Measurements from ENCODE around the gene CTNNBL1. TPM values are rescaled to one million over a fixed set of nuclear protein-coding genes. Genes with fewer than 3 reads are reported as not detected.

The CTNNBL1 gene
- total RNA-seq, 1 donor from 2014 or later: 87.7 TPM

GRCh38 chr20:37733416-37733815 lies 39.6 kb downstream of the CTNNBL1 start:
- Mint-ChIP-seq H3K4me3 (no peak overlapping the region), H3K27ac (ENCODE audit: unreplicated experiment) (no peak overlapping the region), H3K9me3 (no peaks in the 10 kb centered on the region), H3K4me1 (peaks cover 12% of the 10 kb centered on the region), H3K27me3 (ENCODE audit: low read depth) (no peaks in the 10 kb centered on the region), H3K36me3 (ENCODE audit: low read depth) (peaks cover 17% of the 10 kb centered on the region)
- DNase-seq (ENCODE audit: low read depth, low spot score): no peak
- TF ChIP-seq CTCF (conservative IDR thresholded peaks at IDR 0.05): no peak

- TF ChIP-seq CTCF (conservative IDR thresholded peaks at IDR 0.05): no peak
- Mint-ChIP-seq H3K4me3 (no peak overlapping the region), H3K27me3 (ENCODE audit: low read depth) (no peaks in the 10 kb centered on the region), H3K36me3 (ENCODE audit: low read depth) (peaks cover 17% of the 10 kb centered on the region), H3K27ac (ENCODE audit: unreplicated experiment) (peak overlapping the region; percentile 9), H3K9me3 (no peaks in the 10 kb centered on the region), H3K4me1 (peaks cover 5% of the 10 kb centered on the region)
- no peak for DNase-seq (ENCODE audit: low read depth, low spot score)
Observed at GRCh38 chr20:37734228-37734985, 40.6 kb downstream of the CTNNBL1 start.

- DNase-seq (ENCODE audit: low read depth, low spot score): no peak
- no peaks in the 10 kb centered on the region for H3K9me3 Mint-ChIP-seq
- TF ChIP-seq CTCF (conservative IDR thresholded peaks at IDR 0.05): no peak
- H3K4me1 Mint-ChIP-seq: peaks cover 5% of the 10 kb centered on the region
- H3K4me3 Mint-ChIP-seq: no peak overlapping the region
- H3K27me3 Mint-ChIP-seq (ENCODE audit: low read depth): no peaks in the 10 kb centered on the region
- no peak overlapping the region for H3K27ac Mint-ChIP-seq (ENCODE audit: unreplicated experiment)
- H3K36me3 Mint-ChIP-seq (ENCODE audit: low read depth): peaks cover 20% of the 10 kb centered on the region
Observed at GRCh38 chr20:37735541-37735940, 41.7 kb downstream of the CTNNBL1 start.

- DNase-seq (ENCODE audit: low read depth, low spot score): no peak
- no peaks in the 10 kb centered on the region for H3K9me3 Mint-ChIP-seq
- H3K27me3 Mint-ChIP-seq (ENCODE audit: low read depth): no peaks in the 10 kb centered on the region
- peaks cover 20% of the 10 kb centered on the region for H3K36me3 Mint-ChIP-seq (ENCODE audit: low read depth)
- no peak overlapping the region for H3K4me3 Mint-ChIP-seq
- TF ChIP-seq CTCF (conservative IDR thresholded peaks at IDR 0.05): no peak
- H3K4me1 Mint-ChIP-seq: peaks cover 5% of the 10 kb centered on the region
- no peak overlapping the region for H3K27ac Mint-ChIP-seq (ENCODE audit: unreplicated experiment)
Observed at GRCh38 chr20:37736132-37736531, 42.3 kb downstream of the CTNNBL1 start.

- Mint-ChIP-seq H3K9me3 (no peaks in the 10 kb centered on the region), H3K27me3 (ENCODE audit: low read depth) (no peaks in the 10 kb centered on the region), H3K4me3 (no peak overlapping the region), H3K4me1 (peaks cover 1% of the 10 kb centered on the region), H3K36me3 (ENCODE audit: low read depth) (peaks cover 15% of the 10 kb centered on the region), H3K27ac (ENCODE audit: unreplicated experiment) (no peak overlapping the region)
- no peak for DNase-seq (ENCODE audit: low read depth, low spot score)
- no peak for TF ChIP-seq CTCF (conservative IDR thresholded peaks at IDR 0.05)
Observed at GRCh38 chr20:37737826-37738420, 44.1 kb downstream of the CTNNBL1 start.
